Fibroblast of skin of scalp (primary cell): ENCODE results near the gene HYKK.
"Not testable (repeated sequence)": the region's sequence is repeated elsewhere in the genome, so short reads cannot be mapped to it uniquely, and the experiment has no call there.

ENCODE experiments used
- DNase-seq: peaks from one replicate; pipeline ENCODE4 v3.0.0-alpha.2; 2013

Gene HYKK

DNA sequence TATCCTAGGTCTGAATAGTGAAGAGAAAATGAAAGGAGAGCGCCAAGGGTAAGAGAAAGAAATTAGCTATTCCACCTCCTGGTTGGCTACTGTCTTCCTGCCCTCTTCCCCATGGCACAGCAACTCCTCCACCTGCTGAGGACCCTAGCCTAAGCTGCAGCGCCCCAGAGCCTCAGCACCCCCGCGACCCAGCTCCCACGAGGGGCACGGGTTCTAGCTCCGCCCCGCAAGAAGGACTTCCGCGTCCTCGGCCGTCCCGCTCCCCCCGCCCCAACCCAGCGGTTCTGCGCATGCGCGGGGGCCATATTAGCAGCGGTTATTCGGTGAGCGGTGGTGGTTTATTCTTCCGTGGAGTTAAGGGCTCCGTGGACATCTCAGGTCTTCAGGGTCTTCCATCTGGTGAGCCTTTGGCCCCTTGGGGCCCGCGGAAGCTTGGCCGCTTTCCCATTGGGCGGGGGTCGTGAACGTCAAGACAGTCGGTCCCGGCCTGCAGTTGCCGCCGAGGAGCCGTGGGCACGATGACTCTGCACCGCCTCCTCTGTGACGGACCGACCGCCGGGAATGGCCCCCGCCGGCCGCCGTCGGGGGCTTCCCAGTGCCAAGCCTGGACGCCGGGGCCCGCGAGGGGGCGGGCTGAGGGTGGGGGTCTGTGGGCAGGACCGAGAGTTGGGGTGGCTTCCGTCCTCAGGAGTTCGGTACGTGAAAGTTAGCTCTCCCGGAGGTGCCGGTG, 32.9 kb downstream of the HYKK start, which contains the start of gene PSMA4:
Gene PSMA4 (plus strand): TSS at position 304 of the 730 bp plus-strand sequence. CDS start 1,484 bp downstream, outside the sequence.
- peak; percentile 86 for DNase-seq

DNA sequence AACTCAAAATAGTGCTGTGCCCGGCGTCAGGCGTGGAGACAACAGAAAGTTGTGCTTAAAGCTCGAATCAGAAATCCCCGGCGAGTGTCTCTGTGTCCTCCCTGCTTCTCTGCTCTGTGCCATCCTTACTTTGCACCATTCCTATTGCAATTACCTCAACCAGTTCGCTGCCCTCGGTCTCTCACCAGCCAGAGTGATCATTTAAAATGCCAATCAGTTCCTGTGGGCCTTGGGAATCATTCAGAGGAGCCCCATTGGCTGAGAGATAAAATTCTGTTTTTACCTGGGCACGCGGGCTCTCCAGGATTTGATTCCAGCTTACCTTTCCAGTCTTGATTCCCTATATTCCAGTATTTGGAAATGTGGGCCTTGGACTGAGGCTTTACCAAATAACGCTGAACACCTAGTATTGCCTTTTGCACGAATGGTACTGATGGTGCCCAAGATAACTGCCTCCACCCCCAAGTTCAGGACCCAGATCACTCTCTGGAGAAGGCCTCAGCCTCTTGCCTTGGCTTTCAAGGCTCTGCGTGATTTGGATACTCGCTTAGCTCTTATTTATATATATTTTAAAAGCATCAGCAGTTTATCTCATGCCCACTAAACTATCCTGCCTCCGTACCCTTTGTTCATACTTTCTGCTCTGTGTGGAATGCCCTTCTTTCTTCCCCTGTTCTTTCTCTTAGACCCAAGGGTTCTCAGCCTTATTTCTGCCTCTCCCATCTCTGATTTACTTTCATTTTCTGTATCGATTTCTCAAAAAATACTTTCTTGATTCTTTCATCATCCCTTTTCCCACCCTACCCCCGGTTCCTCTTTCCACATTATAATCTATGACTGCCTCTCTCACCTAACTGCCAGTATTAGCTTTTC, 33.7 kb downstream of the HYKK start:
- DNase-seq, result peak; percentile 29

DNA sequence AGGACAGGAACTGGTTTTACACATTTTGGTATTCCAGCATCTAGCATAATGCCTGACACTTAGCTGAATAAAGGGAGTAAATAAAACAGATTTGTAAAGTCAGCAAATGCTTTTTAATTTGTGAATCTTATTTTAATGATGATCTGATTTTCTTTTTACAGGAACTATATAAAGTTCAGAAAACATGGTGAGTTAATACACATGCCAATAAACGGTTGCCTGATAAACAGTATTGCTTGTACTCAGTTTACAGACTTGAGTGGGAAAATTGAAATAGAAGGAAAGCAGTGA, 34.3 kb downstream of the HYKK start:
- no peak for DNase-seq

- DNase-seq, result no peak
These were observed 35.3 kb downstream of the HYKK start for GRCh38 chr15:78542647-78543046.

GRCh38 chr15:78550194-78550593, 42.8 kb downstream of the HYKK start:
- DNase-seq, result no peak

DNA sequence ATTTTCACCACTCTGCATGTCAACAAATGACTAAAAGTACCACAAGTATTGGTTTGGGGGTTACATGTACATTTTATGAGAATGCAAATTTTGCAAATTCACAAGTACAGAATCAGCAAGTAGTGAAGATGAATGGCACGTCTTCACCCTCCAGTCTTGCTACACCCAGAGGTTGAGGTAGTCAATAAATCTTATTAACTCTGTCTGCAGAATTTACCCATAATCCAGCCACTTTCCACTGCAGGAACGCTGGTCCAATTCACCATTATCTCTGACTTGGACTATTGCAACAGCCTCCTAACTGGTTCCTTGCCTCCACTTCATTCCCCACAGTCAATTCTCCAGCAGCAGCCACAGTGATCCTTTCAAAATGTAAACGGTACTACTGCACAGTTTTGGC, 43.4 kb downstream of the HYKK start:
- DNase-seq, result no peak

DNA sequence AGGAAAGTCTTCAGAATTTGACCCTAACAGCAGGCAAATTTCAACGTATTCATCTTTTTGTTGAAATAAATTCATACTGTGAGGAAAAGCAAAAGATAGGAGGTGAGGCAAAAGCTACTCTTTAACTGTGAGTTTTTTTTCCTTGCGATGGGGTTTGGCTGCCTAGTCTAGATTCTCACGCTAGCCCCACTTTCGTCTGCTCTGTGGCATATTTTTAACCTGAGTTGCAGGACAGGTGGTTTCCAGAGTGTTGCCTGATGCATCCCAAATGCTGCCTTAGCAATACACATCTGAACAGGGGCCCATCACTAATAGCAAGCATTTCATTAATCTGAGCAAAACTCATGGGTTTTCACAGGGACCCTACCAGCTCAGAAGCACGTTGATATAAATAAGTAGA, 44.5 kb downstream of the HYKK start:
- no peak for DNase-seq

GRCh38 chr15:78552597-78552996, 45.2 kb downstream of the HYKK start:
- DNase-seq, result no peak

DNA sequence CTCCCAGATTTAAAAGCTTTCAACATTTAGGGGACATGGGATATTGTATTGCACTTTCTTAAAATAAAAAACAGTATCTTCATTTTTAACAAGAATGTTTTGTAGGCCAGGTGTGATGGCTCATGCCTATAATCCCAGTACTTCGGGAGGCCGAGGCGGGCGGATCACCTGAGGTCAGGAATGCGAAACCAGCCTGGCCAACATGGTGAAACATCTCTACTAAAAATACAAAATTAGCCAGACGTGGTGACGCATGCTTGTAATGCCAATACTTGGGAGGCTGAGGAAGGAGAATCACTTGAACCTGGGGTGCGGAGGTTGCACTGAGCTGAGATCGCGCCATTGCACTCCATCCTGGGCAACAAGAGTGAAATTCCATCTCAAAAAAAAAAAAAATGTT, 52.8 kb downstream of the HYKK start:
- DNase-seq, result not testable (repeated sequence)

DNA sequence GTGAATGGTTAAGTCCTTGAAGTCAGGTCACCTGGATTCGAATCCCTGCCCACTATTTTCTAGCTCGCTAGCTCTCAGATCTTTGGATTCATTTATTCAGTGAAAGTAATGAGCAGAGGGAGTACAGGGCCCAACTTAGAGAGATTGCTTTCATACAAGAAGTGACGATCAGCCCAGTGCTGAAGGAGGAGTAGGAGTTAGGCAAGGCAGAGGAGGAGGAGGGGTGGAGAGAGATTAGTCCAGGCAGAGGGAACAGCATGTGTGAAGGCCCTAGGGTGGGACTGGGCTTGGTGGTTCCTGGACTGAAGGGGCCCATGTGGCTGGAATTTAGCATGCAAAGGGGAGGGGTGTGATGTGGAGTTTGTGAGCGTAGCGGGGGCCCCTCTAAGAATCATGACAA, 54.1 kb downstream of the HYKK start:
- no peak for DNase-seq

DNA sequence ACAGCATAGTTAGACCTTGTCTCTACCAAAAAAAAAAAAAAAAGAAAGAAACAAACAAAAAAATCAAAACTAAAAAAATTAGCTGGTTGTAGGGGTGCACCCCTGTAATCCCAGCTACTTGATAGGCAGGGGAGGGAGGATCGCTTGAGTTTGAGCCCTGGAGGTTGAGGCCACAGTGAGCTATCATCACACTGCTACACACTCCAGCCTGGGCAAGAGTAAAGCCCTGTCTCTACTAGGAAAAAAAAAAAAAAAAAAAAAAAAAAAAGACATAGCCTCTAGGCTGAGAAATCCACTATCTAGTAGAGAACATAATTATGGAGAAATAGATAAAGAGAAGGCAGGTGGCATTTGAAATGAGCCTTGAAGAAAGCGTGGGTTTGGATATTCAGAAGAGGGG, 55.7 kb downstream of the HYKK start:
- no peak for DNase-seq

DNA sequence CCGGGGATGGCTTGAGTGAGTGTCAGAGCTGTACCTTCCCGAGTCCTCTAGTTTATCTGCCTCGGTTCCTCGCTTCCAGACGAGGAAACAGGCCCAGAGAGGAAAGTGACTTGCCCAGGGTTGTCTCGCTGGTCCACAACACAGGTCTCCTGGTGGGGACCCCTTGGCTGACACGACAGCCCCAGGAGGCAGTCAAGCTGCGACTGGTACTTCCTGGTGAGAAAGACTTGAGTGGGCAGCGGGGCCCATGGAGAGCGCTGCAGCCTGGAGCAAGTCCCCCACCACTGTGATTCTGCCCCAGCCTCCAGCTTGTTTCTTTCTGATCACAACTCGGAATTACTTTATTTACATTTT, 57.3 kb downstream of the HYKK start:
- DNase-seq, result no peak

GRCh38 chr15:78565097-78565950, 57.9 kb downstream of the HYKK start, which contains the start of gene CHRNA5:
TSS of gene CHRNA5 (plus strand) at chr15:78565520. CDS start at chr15:78565720, 200 bp downstream.
- DNase-seq, result peak; percentile 81

DNA sequence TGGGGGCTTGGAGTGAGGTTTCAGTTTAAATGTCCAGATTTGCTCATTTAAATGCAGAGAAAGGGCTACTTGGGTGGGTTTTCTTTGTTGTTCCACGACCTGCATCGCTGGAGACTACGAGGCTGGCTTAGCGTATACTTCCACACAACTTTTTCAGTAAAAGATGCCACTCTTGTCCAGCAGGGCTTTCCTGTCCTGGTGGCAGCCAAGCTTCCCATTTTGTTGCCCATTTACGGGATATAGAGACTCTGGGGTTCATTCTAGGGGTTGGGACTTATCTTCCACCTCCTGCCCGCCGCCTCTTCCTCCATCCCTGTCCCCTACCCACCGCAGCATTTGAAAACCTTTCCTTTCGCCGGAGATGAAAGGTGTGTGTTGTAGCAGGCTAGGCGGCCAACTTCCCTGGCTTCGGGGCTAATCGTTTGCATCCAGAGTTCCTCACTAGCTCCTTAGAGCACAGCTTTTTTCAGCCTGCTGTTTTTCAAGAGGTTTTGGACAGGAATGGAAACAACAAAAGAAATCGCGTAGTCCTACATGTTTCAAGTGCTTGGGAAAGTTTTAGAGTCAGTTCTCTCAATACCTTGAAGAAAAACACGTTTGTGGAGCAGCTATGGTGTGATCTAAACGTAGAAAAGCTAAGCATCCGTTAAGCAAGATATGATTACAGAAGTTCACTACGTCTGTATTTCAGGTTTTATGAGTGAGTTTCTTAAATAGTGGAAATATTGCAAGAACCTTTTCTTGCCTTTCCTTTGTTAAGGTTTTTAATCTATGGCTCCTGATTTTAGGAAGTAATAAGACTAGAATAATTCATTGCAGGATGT, 58.8 kb downstream of the HYKK start:
- peak; percentile 7 for DNase-seq

GRCh38 chr15:78567531-78567930, 60.2 kb downstream of the HYKK start:
- DNase-seq, result no peak

- no peak for DNase-seq
These were observed 63.3 kb downstream of the HYKK start for GRCh38 chr15:78570710-78571109.

DNA sequence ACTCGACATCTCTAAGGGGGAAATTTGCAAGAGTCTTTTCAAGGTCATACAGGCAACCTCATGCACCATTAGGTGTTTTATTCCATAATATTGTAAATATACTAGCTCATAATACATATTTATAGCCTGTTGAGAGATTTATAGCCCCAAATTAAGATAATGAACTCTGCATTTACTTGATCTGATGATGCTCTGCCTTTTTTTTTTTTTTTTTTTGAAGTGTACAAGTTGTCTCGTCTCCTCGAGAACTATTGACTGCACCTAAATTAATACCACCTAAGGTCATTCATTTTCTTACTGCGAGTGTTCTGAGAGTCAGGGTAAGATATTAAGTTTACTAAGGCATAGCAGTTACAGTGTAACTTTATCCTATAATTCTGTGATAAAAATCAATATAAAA, 64.0 kb downstream of the HYKK start:
- no peak for DNase-seq

GRCh38 chr15:78573416-78573815, 66.0 kb downstream of the HYKK start:
- no peak for DNase-seq

- DNase-seq, result no peak
These were observed 67.6 kb downstream of the HYKK start for GRCh38 chr15:78574944-78575343.
